HL-60 (cell line): Measurements from ENCODE around the gene CADM2.
A peak's percentile ranks its signal among the peaks of the same experiment; 100 is the strongest.

Experiments used
- DNase-seq, 2 experiments: peaks; one replicate each; pipeline ENCODE4 v3.0.0-alpha.2; 2010 to 2020; ENCODE audit warnings: low read depth in 1 of 2, low spot score in 1 of 2
- H3K27ac ChIP-seq: fragments of 250-450 bp; sonication (Bioruptor Pico); replicated peaks from 2 replicates; pipeline ENCODE4 v1.5.1; 2020; ENCODE audit warnings: mild to moderate bottlenecking, moderate library complexity
- H3K27me3 ChIP-seq: fragments of 250-450 bp; sonication (Bioruptor Pico); 2 replicates; pipeline ENCODE4 v1.5.1; 2021; ENCODE audit warnings: mild to moderate bottlenecking, moderate library complexity; ENCODE audit not compliant: insufficient read depth, poor library complexity, severe bottlenecking
- H3K4me3 ChIP-seq: replicated peaks from 2 replicates; pipeline ENCODE4 v1.5.1; 2011; ENCODE audit warnings: mild to moderate bottlenecking, control low read depth, low read length; ENCODE audit not compliant: insufficient read depth
- CTCF ChIP-seq: IDR thresholded peaks from one replicate; pipeline ENCODE4 v1.5.1; 2011; ENCODE audit warnings: low read length, control low read depth, inconsistent platforms; ENCODE audit not compliant: insufficient read depth
- GABPA ChIP-seq: IDR thresholded peaks from 2 replicates; pipeline ENCODE4 v1.6.1; 2012; ENCODE audit warnings: low read depth
- POLR2AphosphoS5 ChIP-seq: IDR thresholded peaks from 2 replicates; pipeline ENCODE4 v1.6.1; 2012; ENCODE audit warnings: low read depth
- REST ChIP-seq: IDR thresholded peaks from 2 replicates; pipeline ENCODE4 v1.6.1; 2012; ENCODE audit warnings: low read depth; ENCODE audit not compliant: insufficient replicate concordance
- SPI1 ChIP-seq: IDR thresholded peaks from 2 replicates; pipeline ENCODE4 v1.6.1; 2012; ENCODE audit warnings: low read depth, mild to moderate bottlenecking, borderline replicate concordance

Gene CADM2

GRCh38 chr3:85554153-85554552 lies 595.4 kb downstream of the CADM2 start:
- H3K27me3 ChIP-seq, result no peaks in the 10 kb centered on the region
- no peak for DNase-seq
- TF ChIP-seq GABPA (no peak), SPI1 (no peak), REST (no peak), CTCF (no peak), POLR2AphosphoS5 (no peak)
- no peak overlapping the region for H3K27ac ChIP-seq
- no peak overlapping the region for H3K4me3 ChIP-seq

GRCh38 chr3:85560088-85560785 lies 601.4 kb downstream of the CADM2 start:
- TF ChIP-seq CTCF, result no peak
- no peak for TF ChIP-seq SPI1
- no peak for TF ChIP-seq POLR2AphosphoS5
- TF ChIP-seq GABPA, result no peak
- no peak for TF ChIP-seq REST
- Histone ChIP-seq H3K27me3 (no peaks in the 10 kb centered on the region), H3K4me3 (no peak overlapping the region), H3K27ac (no peak overlapping the region)
- no peak for DNase-seq

- Histone ChIP-seq H3K27ac (no peak overlapping the region), H3K4me3 (no peak overlapping the region), H3K27me3 (no peaks in the 10 kb centered on the region)
- TF ChIP-seq POLR2AphosphoS5 (no peak), REST (no peak), CTCF (peak; percentile 68), GABPA (no peak), SPI1 (no peak)
- DNase-seq, result peak; percentile 21 to 43
Observed at GRCh38 chr3:85567071-85567676, 608.4 kb downstream of the CADM2 start.
